Vagina (tissue), 2 donors: ENCODE results near the gene HS6ST3. TPM values are rescaled to one million over a fixed set of nuclear protein-coding genes. Genes with fewer than 3 reads are reported as not detected.

ENCODE experiments used
- DNase-seq, 2 donors: peaks; one replicate each; pipeline ENCODE4 v3.0.0-alpha.2; 2017; ENCODE audit errors: extremely low spot score in 2 of 2
- H3K27ac ChIP-seq: fragments of 200-600 bp; sonication (generic); one replicate; pipeline ENCODE4 v1.5.1; 2019
- H3K27me3 ChIP-seq: fragments of 200-600 bp; sonication (generic); one replicate; pipeline ENCODE4 v1.5.1; 2019
- H3K36me3 ChIP-seq, 2 donors: fragments of 200-600 bp; sonication (generic); one replicate each; pipeline ENCODE4 v1.5.1; 2017 to 2019
- H3K4me1 ChIP-seq: fragments of 200-600 bp; sonication (generic); one replicate; pipeline ENCODE4 v1.5.1; 2019
- H3K4me3 ChIP-seq, 2 donors: fragments of 200-600 bp; sonication (generic); 1 replicate in 1 of 2; 2 replicates in 1 of 2; pipeline ENCODE4 v1.5.1; 2016 to 2019
- H3K9me3 ChIP-seq: fragments of 200-600 bp; sonication (generic); one replicate; pipeline ENCODE4 v1.5.1; 2019
- POLR2A ChIP-seq, 2 donors: fragments of 450-650 bp; IDR thresholded peaks; one replicate each; pipeline ENCODE4 v1.6.1; 2017; ENCODE audit warnings: antibody characterized with exemption in 2 of 2, mild to moderate bottlenecking in 2 of 2, moderate library complexity in 2 of 2
- POLR2AphosphoS5 ChIP-seq, 2 donors: sonication (generic); formaldehyde crosslinking; IDR thresholded peaks; one replicate each; pipeline ENCODE4 v1.9.0; 2017; ENCODE audit warnings: antibody characterized with exemption in 2 of 2, mild to moderate bottlenecking in 2 of 2, low read depth in 1 of 2; ENCODE audit not compliant: insufficient read depth in 1 of 2
- intact Hi-C: fragments of 100-400 bp; cut with DNase I; formaldehyde crosslinking; loops from one replicate; pipeline ENCODE4 v1.15.1; 2023
- total RNA-seq: library from RNA; depleted of rRNA; stranded (reverse); fragments of >200 nt; gene quantifications from one replicate; pipeline ENCODE4 v1.2.3, GENCODE V29; 2016
- TF ChIP-seq, protein P1 (sequence below), 3 experiments: fragments of 450-650 bp in 2 of 3; fragments of 200-600 bp in 1 of 3; sonication (generic) in 1 of 3; IDR thresholded peaks; one replicate each; pipeline ENCODE4 v1.5.1; 2017 to 2019; ENCODE audit warnings: antibody characterized with exemption in 3 of 3, mild to moderate bottlenecking in 2 of 3, moderate library complexity in 2 of 3

Gene HS6ST3
- total RNA-seq, 1 donor from 2014 or later, result 0.49 TPM

- Histone ChIP-seq H3K9me3 (no peaks in the 10 kb centered on the region), H3K4me3 (no peak overlapping the region), H3K27me3 (no peaks in the 10 kb centered on the region), H3K36me3 (no peaks in the 10 kb centered on the region), H3K27ac (no peak overlapping the region), H3K4me1 (no peaks in the 10 kb centered on the region)
- TF ChIP-seq, protein P1, sequence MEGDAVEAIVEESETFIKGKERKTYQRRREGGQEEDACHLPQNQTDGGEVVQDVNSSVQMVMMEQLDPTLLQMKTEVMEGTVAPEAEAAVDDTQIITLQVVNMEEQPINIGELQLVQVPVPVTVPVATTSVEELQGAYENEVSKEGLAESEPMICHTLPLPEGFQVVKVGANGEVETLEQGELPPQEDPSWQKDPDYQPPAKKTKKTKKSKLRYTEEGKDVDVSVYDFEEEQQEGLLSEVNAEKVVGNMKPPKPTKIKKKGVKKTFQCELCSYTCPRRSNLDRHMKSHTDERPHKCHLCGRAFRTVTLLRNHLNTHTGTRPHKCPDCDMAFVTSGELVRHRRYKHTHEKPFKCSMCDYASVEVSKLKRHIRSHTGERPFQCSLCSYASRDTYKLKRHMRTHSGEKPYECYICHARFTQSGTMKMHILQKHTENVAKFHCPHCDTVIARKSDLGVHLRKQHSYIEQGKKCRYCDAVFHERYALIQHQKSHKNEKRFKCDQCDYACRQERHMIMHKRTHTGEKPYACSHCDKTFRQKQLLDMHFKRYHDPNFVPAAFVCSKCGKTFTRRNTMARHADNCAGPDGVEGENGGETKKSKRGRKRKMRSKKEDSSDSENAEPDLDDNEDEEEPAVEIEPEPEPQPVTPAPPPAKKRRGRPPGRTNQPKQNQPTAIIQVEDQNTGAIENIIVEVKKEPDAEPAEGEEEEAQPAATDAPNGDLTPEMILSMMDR (IDR thresholded peaks at IDR 0.05), result no peak
- DNase-seq, result no peak
- intact Hi-C loops, result no loop called here
These were observed 17.5 kb upstream of the HS6ST3 start for GRCh38 chr13:96072392-96072791.

DNA sequence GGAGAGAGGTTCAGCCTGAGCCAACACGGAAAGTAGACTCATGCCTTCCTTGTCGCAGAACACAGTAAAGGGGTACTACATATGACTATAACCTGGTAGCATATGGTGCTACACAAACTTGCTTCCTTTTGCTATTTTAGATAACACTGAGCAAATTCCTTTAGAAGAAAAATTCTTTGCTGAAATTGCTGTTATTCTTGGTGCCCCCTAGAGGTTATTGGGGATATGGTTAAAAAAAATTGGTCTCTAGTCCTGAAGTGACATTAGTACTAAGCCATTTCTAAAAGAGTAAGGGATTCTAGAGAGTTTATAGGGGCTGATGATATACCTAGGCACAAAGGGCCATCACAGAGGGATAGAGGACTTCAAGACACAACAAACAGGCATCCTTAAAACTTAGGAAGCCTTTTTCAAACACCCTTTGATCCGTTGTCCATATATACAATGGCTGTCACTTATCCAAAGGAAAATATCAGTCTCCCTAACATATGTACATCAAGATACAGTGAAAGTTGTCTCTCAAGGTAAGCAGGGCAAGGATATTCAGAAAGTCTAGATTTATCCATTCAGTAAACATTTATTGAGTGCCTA is 13.9 kb upstream of the HS6ST3 start:
- H3K4me1 ChIP-seq, result no peaks in the 10 kb centered on the region
- no peaks in the 10 kb centered on the region for H3K36me3 ChIP-seq
- intact Hi-C loops, result no loop called here
- H3K27me3 ChIP-seq, result no peaks in the 10 kb centered on the region
- H3K9me3 ChIP-seq, result no peaks in the 10 kb centered on the region
- no peak overlapping the region for H3K4me3 ChIP-seq
- TF ChIP-seq, protein P1 (IDR thresholded peaks at IDR 0.05), result no peak
- TF ChIP-seq POLR2AphosphoS5 (IDR thresholded peaks at IDR 0.05; ENCODE audit: insufficient read depth in 1 of 2, low read depth in 1 of 2), result no peak
- TF ChIP-seq POLR2A (IDR thresholded peaks at IDR 0.05), result no peak
- no peak overlapping the region for H3K27ac ChIP-seq
- no peak for DNase-seq

- Histone ChIP-seq H3K27ac (no peak overlapping the region), H3K4me3 (no peak overlapping the region), H3K4me1 (no peaks in the 10 kb centered on the region), H3K9me3 (no peaks in the 10 kb centered on the region), H3K27me3 (no peaks in the 10 kb centered on the region), H3K36me3 (no peaks in the 10 kb centered on the region)
- intact Hi-C loops, result no loop called here
- DNase-seq, result no peak
- TF ChIP-seq, protein P1 (IDR thresholded peaks at IDR 0.05), result no peak
- TF ChIP-seq POLR2AphosphoS5 (IDR thresholded peaks at IDR 0.05; ENCODE audit: insufficient read depth in 1 of 2, low read depth in 1 of 2), result no peak
These were observed 9.2 kb upstream of the HS6ST3 start for GRCh38 chr13:96080676-96081075.

GRCh38 chr13:96081888-96082287 is 8.0 kb upstream of the HS6ST3 start:
- H3K36me3 ChIP-seq, result no peaks in the 10 kb centered on the region
- TF ChIP-seq, protein P1 (IDR thresholded peaks at IDR 0.05), result no peak
- H3K27ac ChIP-seq, result no peak overlapping the region
- no peaks in the 10 kb centered on the region for H3K27me3 ChIP-seq
- no peaks in the 10 kb centered on the region for H3K9me3 ChIP-seq
- H3K4me1 ChIP-seq, result no peaks in the 10 kb centered on the region
- DNase-seq, result no peak
- H3K4me3 ChIP-seq, result no peak overlapping the region
- intact Hi-C loops, result no loop called here

- Histone ChIP-seq H3K9me3 (no peaks in the 10 kb centered on the region), H3K4me1 (no peaks in the 10 kb centered on the region), H3K36me3 (no peaks in the 10 kb centered on the region), H3K4me3 (no peak overlapping the region), H3K27me3 (no peaks in the 10 kb centered on the region), H3K27ac (no peak overlapping the region)
- intact Hi-C loops, result no loop called here
- no peak for DNase-seq
- TF ChIP-seq, protein P1 (IDR thresholded peaks at IDR 0.05), result no peak
- TF ChIP-seq POLR2A (IDR thresholded peaks at IDR 0.05), result no peak
- TF ChIP-seq POLR2AphosphoS5 (IDR thresholded peaks at IDR 0.05; ENCODE audit: insufficient read depth in 1 of 2, low read depth in 1 of 2), result no peak
These were observed 7.3 kb upstream of the HS6ST3 start for GRCh38 chr13:96082640-96083039.
